Measurements from ENCODE around the gene MINDY1.

The MINDY1 gene

DNA sequence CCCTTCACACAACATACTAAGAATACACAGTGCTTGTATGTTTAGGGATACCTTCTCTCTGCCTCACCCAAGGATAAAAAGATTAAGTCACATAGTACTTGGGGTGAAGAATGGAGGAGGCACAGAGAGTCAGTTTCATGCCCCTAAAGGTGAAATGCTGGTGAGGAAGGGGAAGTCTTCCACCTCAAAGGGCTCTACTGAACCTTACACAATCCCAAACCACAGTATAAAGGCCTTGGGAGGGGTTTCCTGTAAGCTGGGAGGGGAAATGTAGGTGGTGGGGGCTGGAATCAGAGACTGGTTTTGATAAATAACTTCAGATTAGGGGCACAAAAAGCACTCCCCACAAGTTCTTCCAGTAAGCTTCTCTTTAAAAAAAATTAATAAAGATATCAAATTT lies 3.5 kb downstream of the MINDY1 start:
- no peaks in the 10 kb centered on the region for H4K20me1 ChIP-seq (ENCODE audit: insufficient read depth, low read length)
- H3K9me3 ChIP-seq (replicated peaks; ENCODE audit: insufficient read depth, low read length), result no peaks in the 10 kb centered on the region
- peaks cover 15% of the 10 kb centered on the region for H3K4me1 ChIP-seq (ENCODE audit: low read length)
- H3K36me3 ChIP-seq (replicated peaks; ENCODE audit: insufficient read depth, low read length), result no peaks in the 10 kb centered on the region
- no peaks in the 10 kb centered on the region for H3K27me3 ChIP-seq (replicated peaks; ENCODE audit: insufficient read depth, low read length)
- no peak overlapping the region for H3K4me2 ChIP-seq (ENCODE audit: low read depth, low read length)
- H3F3A ChIP-seq (ENCODE audit: insufficient read depth, low read length), result peaks cover 21% of the 10 kb centered on the region
- TF ChIP-seq, protein P1, sequence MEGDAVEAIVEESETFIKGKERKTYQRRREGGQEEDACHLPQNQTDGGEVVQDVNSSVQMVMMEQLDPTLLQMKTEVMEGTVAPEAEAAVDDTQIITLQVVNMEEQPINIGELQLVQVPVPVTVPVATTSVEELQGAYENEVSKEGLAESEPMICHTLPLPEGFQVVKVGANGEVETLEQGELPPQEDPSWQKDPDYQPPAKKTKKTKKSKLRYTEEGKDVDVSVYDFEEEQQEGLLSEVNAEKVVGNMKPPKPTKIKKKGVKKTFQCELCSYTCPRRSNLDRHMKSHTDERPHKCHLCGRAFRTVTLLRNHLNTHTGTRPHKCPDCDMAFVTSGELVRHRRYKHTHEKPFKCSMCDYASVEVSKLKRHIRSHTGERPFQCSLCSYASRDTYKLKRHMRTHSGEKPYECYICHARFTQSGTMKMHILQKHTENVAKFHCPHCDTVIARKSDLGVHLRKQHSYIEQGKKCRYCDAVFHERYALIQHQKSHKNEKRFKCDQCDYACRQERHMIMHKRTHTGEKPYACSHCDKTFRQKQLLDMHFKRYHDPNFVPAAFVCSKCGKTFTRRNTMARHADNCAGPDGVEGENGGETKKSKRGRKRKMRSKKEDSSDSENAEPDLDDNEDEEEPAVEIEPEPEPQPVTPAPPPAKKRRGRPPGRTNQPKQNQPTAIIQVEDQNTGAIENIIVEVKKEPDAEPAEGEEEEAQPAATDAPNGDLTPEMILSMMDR (IDR thresholded peaks at IDR 0.05; ENCODE audit: low read length), result no peak
- TF ChIP-seq EZH2 (optimal IDR thresholded peaks at IDR 0.05; ENCODE audit: low read depth, low read length), result no peak
- H3K9ac ChIP-seq (ENCODE audit: low read length), result no peak overlapping the region
- no peak overlapping the region for H2AFZ ChIP-seq (ENCODE audit: low read length)
- H3K4me3 ChIP-seq (ENCODE audit: low read length), result no peak overlapping the region
- no peaks in the 10 kb centered on the region for H3K9me2 ChIP-seq (replicated peaks; ENCODE audit: insufficient read depth, low read length)
- H3K27ac ChIP-seq (ENCODE audit: low read length), result no peak overlapping the region
- DNase-seq, result no peak
- peaks cover 10% of the 10 kb centered on the region; the same call in 1 of the 2 replicates for H3K79me2 ChIP-seq (ENCODE audit: low read length)

GRCh38 chr1:151002611-151003010 lies 4.1 kb downstream of the MINDY1 start:
- Histone ChIP-seq H4K20me1 (ENCODE audit: insufficient read depth, low read length) (no peaks in the 10 kb centered on the region), H3K4me1 (ENCODE audit: low read length) (peaks cover 11% of the 10 kb centered on the region), H3K79me2 (ENCODE audit: low read length) (peaks cover 10% of the 10 kb centered on the region; the same call in 1 of the 2 replicates), H3K27ac (ENCODE audit: low read length) (no peak overlapping the region), H3K9me3 (replicated peaks; ENCODE audit: insufficient read depth, low read length) (no peaks in the 10 kb centered on the region), H3K36me3 (replicated peaks; ENCODE audit: insufficient read depth, low read length) (no peaks in the 10 kb centered on the region), H3K4me2 (ENCODE audit: low read depth, low read length) (no peak overlapping the region), H3F3A (ENCODE audit: insufficient read depth, low read length) (peaks cover 17% of the 10 kb centered on the region), H3K27me3 (replicated peaks; ENCODE audit: insufficient read depth, low read length) (no peaks in the 10 kb centered on the region), H3K4me3 (ENCODE audit: low read length) (no peak overlapping the region), H3K9ac (ENCODE audit: low read length) (no peak overlapping the region), H2AFZ (ENCODE audit: low read length) (no peak overlapping the region), H3K9me2 (replicated peaks; ENCODE audit: insufficient read depth, low read length) (no peaks in the 10 kb centered on the region)
- TF ChIP-seq EZH2 (optimal IDR thresholded peaks at IDR 0.05; ENCODE audit: low read depth, low read length) (no peak), EZH2phosphoT487 (IDR thresholded peaks at IDR 0.05; ENCODE audit: low read length) (no peak)
- no peak for DNase-seq

GRCh38 chr1:151002051-151002450 lies 4.7 kb downstream of the MINDY1 start:
- H3K4me1 ChIP-seq (ENCODE audit: low read length), result peaks cover 8% of the 10 kb centered on the region
- no peak overlapping the region for H3K27ac ChIP-seq (ENCODE audit: low read length)

GRCh38 chr1:151001602-151002001 lies 5.1 kb downstream of the MINDY1 start:
- H3K9ac ChIP-seq (ENCODE audit: low read length), result no peak overlapping the region
- H3K9me3 ChIP-seq (replicated peaks; ENCODE audit: insufficient read depth, low read length), result no peaks in the 10 kb centered on the region
- peaks cover 8% of the 10 kb centered on the region for H3K4me1 ChIP-seq (ENCODE audit: low read length)
- no peak for DNase-seq
- H3K9me2 ChIP-seq (replicated peaks; ENCODE audit: insufficient read depth, low read length), result no peaks in the 10 kb centered on the region
- no peak overlapping the region for H3K27ac ChIP-seq (ENCODE audit: low read length)
- H3K27me3 ChIP-seq (replicated peaks; ENCODE audit: insufficient read depth, low read length), result no peaks in the 10 kb centered on the region
- no peak overlapping the region for H3K4me2 ChIP-seq (ENCODE audit: low read depth, low read length)
- no peaks in the 10 kb centered on the region for H4K20me1 ChIP-seq (ENCODE audit: insufficient read depth, low read length)
- no peak overlapping the region for H3K4me3 ChIP-seq (ENCODE audit: low read length)
- H2AFZ ChIP-seq (ENCODE audit: low read length), result no peak overlapping the region
- H3F3A ChIP-seq (ENCODE audit: insufficient read depth, low read length), result peaks cover 8% of the 10 kb centered on the region
- TF ChIP-seq EZH2 (optimal IDR thresholded peaks at IDR 0.05; ENCODE audit: low read depth, low read length) (no peak), EZH2phosphoT487 (IDR thresholded peaks at IDR 0.05; ENCODE audit: low read length) (no peak)
- TF ChIP-seq, protein P1 (IDR thresholded peaks at IDR 0.05; ENCODE audit: low read length), result no peak
- H3K79me2 ChIP-seq (ENCODE audit: low read length), result peaks cover 10% of the 10 kb centered on the region; the same call in 1 of the 2 replicates
- no peaks in the 10 kb centered on the region for H3K36me3 ChIP-seq (replicated peaks; ENCODE audit: insufficient read depth, low read length)

More at GRCh38 chr1:151002051-151002450, 4.7 kb downstream of the MINDY1 start:
- H3K4me3 ChIP-seq (ENCODE audit: low read length), result no peak overlapping the region
- H3K9me3 ChIP-seq (replicated peaks; ENCODE audit: insufficient read depth, low read length), result no peaks in the 10 kb centered on the region
- peaks cover 10% of the 10 kb centered on the region; the same call in 1 of the 2 replicates for H3K79me2 ChIP-seq (ENCODE audit: low read length)
- no peaks in the 10 kb centered on the region for H3K9me2 ChIP-seq (replicated peaks; ENCODE audit: insufficient read depth, low read length)
- peaks cover 13% of the 10 kb centered on the region for H3F3A ChIP-seq (ENCODE audit: insufficient read depth, low read length)
- H2AFZ ChIP-seq (ENCODE audit: low read length), result no peak overlapping the region
- no peak overlapping the region for H3K4me2 ChIP-seq (ENCODE audit: low read depth, low read length)
- TF ChIP-seq EZH2phosphoT487 (IDR thresholded peaks at IDR 0.05; ENCODE audit: low read length) (no peak), EZH2 (optimal IDR thresholded peaks at IDR 0.05; ENCODE audit: low read depth, low read length) (no peak)
- TF ChIP-seq, protein P1 (IDR thresholded peaks at IDR 0.05; ENCODE audit: low read length), result no peak
- H4K20me1 ChIP-seq (ENCODE audit: insufficient read depth, low read length), result no peaks in the 10 kb centered on the region
- no peak for DNase-seq
- H3K36me3 ChIP-seq (replicated peaks; ENCODE audit: insufficient read depth, low read length), result no peaks in the 10 kb centered on the region
- H3K27me3 ChIP-seq (replicated peaks; ENCODE audit: insufficient read depth, low read length), result no peaks in the 10 kb centered on the region
- no peak overlapping the region for H3K9ac ChIP-seq (ENCODE audit: low read length)

Measured in MM.1S (cell line).